ENCODE data around the gene FKBP5. TPM values are rescaled to one million over a fixed set of nuclear protein-coding genes. Genes with fewer than 3 reads are reported as not detected.
"Not testable (repeated sequence)": the region's sequence is repeated elsewhere in the genome, so short reads cannot be mapped to it uniquely, and the experiment has no call there.

The FKBP5 gene
- total RNA-seq = 26.4 TPM

DNA sequence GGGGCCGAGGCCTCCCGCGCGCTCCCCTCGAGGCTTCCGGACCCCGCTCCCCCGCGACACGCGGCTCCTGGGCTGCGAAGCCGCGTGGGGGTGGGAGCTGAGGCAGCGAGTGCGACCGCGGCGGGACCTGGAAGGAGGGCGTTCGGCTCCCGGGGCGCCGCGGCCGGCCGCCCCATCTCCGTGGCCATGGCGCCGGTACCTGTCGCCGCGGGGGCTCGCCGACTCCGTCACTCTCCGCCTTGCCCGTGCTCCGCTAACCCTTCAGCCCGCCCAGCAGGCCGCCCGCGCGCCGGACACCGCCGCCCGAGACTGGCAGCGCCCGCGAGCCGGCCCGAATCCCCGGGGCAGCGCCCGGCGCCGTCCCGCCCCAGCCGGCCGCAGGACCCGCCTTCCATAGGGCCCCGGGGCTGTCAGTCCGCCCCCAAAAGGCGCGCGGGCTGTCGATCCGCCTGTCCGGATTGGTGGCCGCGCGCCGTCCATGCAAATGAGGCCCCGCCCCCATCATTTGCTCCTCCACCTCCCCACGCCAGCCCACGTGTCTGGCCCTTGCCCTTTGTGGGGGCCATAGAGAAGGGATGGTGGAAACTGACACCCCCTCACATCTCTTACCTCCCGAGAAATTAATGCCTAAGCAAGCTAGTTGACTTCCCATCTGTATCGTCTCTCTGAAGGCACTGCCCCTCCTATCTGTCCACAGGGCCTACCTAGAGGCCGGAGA is at the start of gene FKBP5:
TSS of gene FKBP5 (minus strand) at position 311 of the 718 bp plus-strand sequence. CDS start 46,091 bp downstream, outside the sequence.
- peak; percentile 58 to 92 (median 88) for DNase-seq (ENCODE audit: low read depth in 2 of 3, low spot score in 2 of 3)

DNA sequence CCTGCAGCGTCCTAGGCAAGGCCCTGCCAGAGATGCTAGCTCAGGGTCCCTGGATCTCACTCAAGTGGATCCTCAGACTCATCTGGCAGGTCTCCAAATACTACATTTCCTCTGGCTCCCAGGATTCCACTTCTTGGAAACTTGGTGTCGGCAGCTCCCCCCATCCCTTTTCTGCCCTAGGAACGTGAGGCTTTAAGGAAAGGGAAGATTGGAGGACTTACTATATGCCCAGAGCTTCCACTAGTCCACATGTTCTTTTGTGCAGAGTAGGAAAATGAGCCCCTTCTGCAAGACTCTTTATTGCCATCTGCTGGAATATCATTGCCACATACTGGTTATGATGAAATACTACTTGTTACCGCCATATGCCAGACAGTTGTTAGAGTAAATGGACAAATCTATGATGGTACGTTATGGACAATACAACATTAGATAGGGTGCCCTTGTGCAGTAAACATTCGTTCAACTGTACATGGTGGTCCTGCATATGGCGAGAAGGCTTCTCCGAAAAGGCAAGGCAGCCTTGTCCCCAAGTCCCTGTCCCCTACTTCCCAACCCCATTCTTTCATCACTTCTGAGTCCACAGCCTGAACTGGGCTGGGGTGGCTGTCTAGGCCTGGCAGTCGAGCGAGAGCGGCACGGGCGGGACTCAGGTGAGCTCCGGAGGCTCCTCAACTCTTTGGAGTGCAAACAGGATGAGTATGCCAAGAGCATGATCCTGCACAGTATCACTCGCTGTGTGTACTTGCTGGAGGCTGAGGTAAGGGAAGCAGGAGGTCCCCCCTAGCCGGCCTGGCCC is 48.9 kb upstream of the FKBP5 start:
- peak in 2 of 3 donors; percentile 61 to 85 for DNase-seq (ENCODE audit: low read depth in 2 of 3, low spot score in 2 of 3)

DNA sequence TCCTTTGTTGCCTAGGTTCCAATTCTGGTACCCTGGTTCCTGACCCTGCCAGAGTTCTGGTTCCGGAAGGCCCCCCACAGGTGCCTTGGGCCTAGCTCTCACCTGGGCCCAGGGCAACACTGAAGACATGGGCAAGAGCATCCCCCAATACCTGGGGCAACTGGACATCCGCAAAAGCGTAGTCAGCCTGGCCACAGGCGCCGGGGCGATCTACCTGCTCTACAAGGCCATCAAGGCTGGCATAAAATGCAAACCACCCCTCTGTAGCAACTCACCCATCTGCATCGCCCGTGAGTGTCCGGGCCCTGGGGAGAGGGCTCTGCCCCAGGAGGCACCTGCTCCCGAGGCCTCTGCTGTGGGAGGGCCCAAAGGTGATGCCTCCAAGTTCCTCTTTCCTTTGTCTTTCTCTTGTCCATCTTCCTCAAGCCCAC is 48.3 kb upstream of the FKBP5 start, which contains the start of gene ARMC12:
TSS of gene ARMC12 (plus strand) at position 51 of the 431 bp plus-strand sequence. CDS start at position 128, 77 bp downstream.
- no peak for DNase-seq (ENCODE audit: low read depth in 2 of 3, low spot score in 2 of 3)

- peak; percentile 74 to 88 (median 76) for DNase-seq (ENCODE audit: low read depth in 2 of 3, low spot score in 2 of 3)
Observed at GRCh38 chr6:35736253-35736894, 47.7 kb upstream of the FKBP5 start.

DNA sequence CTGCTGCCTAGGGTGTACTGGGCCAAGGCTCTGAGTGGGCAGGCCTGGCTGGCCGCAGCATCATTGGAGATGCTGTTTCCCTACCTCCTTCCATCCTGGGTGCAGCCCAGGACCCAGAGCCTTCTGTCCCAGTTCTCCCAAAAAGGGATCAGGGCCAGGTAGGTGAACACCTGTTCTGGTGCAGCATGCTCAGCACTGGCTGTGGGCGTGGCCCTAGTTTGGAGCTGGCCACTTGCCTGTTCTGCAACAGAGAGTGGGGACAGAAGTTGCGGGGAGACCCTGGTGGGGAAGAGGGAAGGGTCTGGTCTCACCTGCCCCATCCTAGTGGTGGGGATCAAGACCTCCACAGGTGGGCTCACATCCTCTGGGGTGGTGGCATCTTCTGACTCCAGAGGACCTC is 46.7 kb upstream of the FKBP5 start:
- no peak for DNase-seq (ENCODE audit: low read depth in 2 of 3, low spot score in 2 of 3)

- DNase-seq (ENCODE audit: low read depth in 2 of 3, low spot score in 2 of 3) = not testable (repeated sequence)
Observed at GRCh38 chr6:35734319-35734718, 45.6 kb upstream of the FKBP5 start.

DNA sequence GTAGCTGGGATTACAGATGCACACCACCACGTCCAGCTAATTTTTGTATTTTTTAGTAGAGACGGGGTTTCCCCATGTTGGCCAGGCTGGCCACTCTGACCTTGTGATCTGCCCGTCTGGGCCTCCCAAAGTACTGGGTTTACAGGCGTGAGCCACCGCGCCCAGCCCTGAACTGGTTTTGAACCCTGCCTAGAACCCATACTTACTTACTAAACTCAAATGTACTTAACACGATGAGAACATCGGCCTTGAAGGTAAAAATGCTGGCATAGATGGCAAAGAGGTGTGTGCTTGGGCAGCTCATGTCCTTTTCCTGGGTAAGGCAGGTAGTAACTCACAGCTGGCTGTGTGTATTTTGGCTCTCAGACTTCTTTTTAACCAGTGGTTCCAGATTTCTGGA is 44.9 kb upstream of the FKBP5 start:
- DNase-seq (ENCODE audit: low read depth in 2 of 3, low spot score in 2 of 3) = no peak

GRCh38 chr6:35731736-35732532 is 43.2 kb upstream of the FKBP5 start:
- DNase-seq (ENCODE audit: low read depth in 2 of 3, low spot score in 2 of 3) = peak; percentile 82 to 91 (median 91)

- DNase-seq (ENCODE audit: low read depth in 2 of 3, low spot score in 2 of 3) = peak; percentile 74 to 93 (median 90)
Observed at GRCh38 chr6:35731414-35731735, 42.7 kb upstream of the FKBP5 start.

DNA sequence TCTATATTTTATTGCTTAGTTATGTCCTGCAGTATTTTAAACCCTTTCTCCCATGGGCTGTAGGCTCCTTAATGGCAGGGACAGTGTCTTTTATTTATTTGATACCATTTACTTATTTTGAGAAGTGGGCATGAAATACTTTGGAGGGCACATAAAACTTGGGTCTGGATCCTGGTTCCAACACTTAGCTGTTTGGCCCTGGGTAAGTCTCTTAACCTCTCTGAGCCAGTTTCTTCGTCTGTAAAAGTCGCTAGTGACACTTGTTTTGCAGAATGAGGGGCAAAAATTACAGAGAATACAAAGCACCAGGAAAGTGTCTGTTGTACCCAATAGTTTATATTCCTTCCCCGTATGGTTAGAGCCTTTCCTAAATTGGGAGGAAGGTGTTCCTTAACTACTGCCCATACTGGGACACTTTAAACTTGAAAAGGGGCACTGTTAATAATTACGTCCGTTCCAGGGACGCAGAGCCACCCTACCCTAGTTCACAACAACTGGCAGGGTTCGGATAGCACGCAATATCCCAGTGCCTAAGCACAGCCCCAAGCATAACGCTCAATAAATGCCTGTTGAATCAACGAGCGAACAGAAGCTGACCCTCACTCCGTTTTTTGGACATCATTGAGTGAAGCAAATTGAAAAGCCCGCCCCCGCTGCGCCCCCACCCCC is 42.2 kb upstream of the FKBP5 start:
- no peak for DNase-seq (ENCODE audit: low read depth in 2 of 3, low spot score in 2 of 3)

DNA sequence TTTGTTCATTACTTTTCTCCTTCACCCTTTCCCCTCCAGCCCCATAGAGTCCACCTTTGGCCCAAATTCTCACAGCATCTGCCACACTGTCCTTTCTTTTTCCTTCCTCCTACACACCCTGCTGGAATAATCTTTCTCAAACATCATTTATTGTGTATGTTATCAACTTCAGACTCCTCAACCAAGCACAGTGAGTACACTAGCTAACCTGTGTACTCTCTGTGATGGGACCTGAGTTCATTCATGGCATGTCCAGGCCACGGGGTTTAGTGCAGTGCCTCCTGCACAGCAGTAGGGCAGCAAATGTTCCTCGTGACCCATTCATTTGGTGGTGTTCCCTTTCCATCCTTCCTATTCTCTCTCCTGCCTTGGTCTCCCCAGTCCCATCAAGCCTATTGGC is 41.0 kb upstream of the FKBP5 start:
- DNase-seq (ENCODE audit: low read depth in 2 of 3, low spot score in 2 of 3) = no peak

- peak in 2 of 3 donors; percentile 52 to 67 for DNase-seq (ENCODE audit: low read depth in 2 of 3, low spot score in 2 of 3)
Observed at GRCh38 chr6:35728683-35729678, 40.3 kb upstream of the FKBP5 start.

GRCh38 chr6:35727935-35728682 is 39.4 kb upstream of the FKBP5 start:
- DNase-seq (ENCODE audit: low read depth in 2 of 3, low spot score in 2 of 3) = peak; percentile 70 to 97 (median 96)

- peak in 1 of 3 donors; percentile 64 for DNase-seq (ENCODE audit: low read depth in 2 of 3, low spot score in 2 of 3)
Observed at GRCh38 chr6:35727231-35727934, 38.7 kb upstream of the FKBP5 start.

DNA sequence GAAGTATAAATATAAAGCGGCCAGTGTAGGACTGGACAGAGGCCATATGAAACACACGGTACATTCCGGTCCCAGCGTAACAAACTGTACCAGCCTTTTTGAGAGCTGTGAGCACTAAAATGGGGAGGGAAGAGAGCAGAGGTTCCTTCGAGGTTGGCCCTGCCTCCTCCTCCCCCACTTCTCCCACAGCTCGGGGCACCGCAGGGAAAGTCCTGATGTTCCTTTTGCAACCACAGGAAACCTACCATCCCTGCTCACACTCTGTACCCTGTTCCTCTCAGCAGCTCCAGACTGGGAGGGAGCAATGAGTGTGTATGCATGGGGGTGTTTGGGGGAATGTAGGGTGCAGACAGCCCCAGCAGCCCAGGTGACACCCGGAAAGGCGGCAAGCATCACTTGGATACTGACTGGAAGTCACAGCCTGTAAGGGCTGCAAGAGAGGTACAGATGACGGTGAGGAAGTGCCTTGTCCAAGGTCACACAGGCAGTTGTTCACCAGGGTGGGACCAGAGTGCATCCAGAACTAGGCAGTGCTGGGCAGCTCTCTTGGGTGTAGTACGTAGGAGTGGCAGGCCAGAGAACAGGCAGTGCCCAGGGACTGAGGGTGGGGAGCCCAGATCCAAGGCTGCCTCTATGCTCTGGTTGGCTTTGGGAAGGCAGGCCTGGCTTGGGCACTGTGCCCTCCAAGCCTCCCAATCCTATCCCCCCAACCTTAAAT is 37.2 kb upstream of the FKBP5 start:
- no peak for DNase-seq (ENCODE audit: low read depth in 2 of 3, low spot score in 2 of 3)

- no peak for DNase-seq (ENCODE audit: low read depth in 2 of 3, low spot score in 2 of 3)
Observed at GRCh38 chr6:35725081-35725708, 36.5 kb upstream of the FKBP5 start.
